ENCODE measurements around the gene PIAS3.
"Not testable (repeated sequence)": the region's sequence is repeated elsewhere in the genome, so short reads cannot be mapped to it uniquely, and the experiment has no call there.

Gene PIAS3

DNA sequence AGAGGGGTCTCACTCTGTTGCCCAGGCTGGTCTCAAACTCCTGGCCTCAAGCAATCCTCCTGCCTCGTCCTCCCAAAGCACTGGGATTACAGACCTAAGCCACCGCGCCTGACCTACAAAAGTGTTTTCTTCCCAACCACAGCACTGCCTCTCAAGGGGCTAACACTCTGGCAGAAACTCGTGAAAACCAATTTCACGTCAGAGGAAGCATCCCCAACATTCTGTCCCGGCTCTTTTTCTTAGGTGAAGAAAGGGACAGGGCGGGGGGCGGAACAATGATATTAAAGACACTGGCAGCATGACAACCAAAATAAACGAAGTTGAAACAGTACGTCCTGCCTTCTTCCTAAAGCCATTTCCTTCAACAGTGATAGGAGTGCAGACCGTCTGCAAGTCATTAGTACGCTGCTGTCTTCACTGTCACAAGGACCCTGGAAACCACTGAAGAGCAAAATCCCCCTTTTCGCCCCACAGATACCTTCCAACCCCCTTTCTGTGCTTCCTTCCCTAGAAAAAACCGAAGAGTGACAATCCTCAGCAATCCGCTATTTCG lies 36.0 kb downstream of the PIAS3 start:
- H3K36me3 ChIP-seq (ENCODE audit: control insufficient read depth in 1 of 2, insufficient read depth in 2 of 2, low read length in 2 of 2) = peaks cover 15 to 21% of the 10 kb centered on the region in 2 donors
- H3K4me3 ChIP-seq (ENCODE audit: low read depth in 1 of 2, low read length in 2 of 2); H3K27me3 ChIP-seq (ENCODE audit: low read depth, low read length); H3K27ac ChIP-seq (ENCODE audit: low read length); H3K9me3 ChIP-seq (ENCODE audit: control insufficient read depth in 1 of 2, low read length in 2 of 2): not testable (repeated sequence)
- H3K4me1 ChIP-seq (ENCODE audit: control insufficient read depth in 1 of 2, insufficient read depth in 2 of 2, low read length in 2 of 2) = peaks cover 0 to 11% of the 10 kb centered on the region in 2 donors

GRCh38 chr1:145818095-145818494 lies 40.8 kb downstream of the PIAS3 start:
- not testable (repeated sequence) for H3K4me3 ChIP-seq (ENCODE audit: low read depth in 1 of 2, low read length in 2 of 2); H3K36me3 ChIP-seq (ENCODE audit: control insufficient read depth in 1 of 2, insufficient read depth in 2 of 2, low read length in 2 of 2); H3K4me1 ChIP-seq (ENCODE audit: control insufficient read depth in 1 of 2, insufficient read depth in 2 of 2, low read length in 2 of 2); H3K9me3 ChIP-seq (ENCODE audit: control insufficient read depth in 1 of 2, low read length in 2 of 2); H3K27ac ChIP-seq (ENCODE audit: low read length); H3K27me3 ChIP-seq (ENCODE audit: low read depth, low read length)

- H3K4me1 ChIP-seq (ENCODE audit: control insufficient read depth in 1 of 2, insufficient read depth in 2 of 2, low read length in 2 of 2); H3K27ac ChIP-seq (ENCODE audit: low read length); H3K9me3 ChIP-seq (ENCODE audit: control insufficient read depth in 1 of 2, low read length in 2 of 2); H3K4me3 ChIP-seq (ENCODE audit: low read depth in 1 of 2, low read length in 2 of 2); H3K36me3 ChIP-seq (ENCODE audit: control insufficient read depth in 1 of 2, insufficient read depth in 2 of 2, low read length in 2 of 2); H3K27me3 ChIP-seq (ENCODE audit: low read depth, low read length): not testable (repeated sequence)
Measured at GRCh38 chr1:145812977-145813810, 45.7 kb downstream of the PIAS3 start.

DNA sequence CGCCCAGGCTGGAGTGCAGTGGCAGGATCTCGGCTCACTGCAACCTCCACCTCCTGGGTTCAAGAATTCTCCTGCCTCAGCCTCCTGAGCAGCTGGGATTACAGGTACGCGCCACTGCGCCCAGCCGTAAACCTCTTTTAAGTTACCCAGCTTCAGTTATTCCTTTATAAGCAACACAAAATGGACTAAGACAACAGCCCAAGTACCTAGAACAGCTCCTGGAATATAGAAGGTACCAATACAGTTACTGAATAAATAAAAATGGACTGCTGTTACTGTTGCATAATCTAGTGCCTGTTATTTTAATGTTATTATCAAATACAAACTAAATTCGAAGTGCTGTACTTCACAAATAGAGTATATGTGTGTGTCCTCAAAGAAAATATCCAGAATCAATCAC lies 52.0 kb downstream of the PIAS3 start:
- H3K36me3 ChIP-seq (ENCODE audit: control insufficient read depth in 1 of 2, insufficient read depth in 2 of 2, low read length in 2 of 2) = no peaks in the 10 kb centered on the region
- no peaks in the 10 kb centered on the region for H3K9me3 ChIP-seq (ENCODE audit: control insufficient read depth in 1 of 2, low read length in 2 of 2)
- H3K27me3 ChIP-seq (ENCODE audit: low read depth, low read length) = no peaks in the 10 kb centered on the region
- no peak overlapping the region for H3K27ac ChIP-seq (ENCODE audit: low read length)
- H3K4me1 ChIP-seq (ENCODE audit: control insufficient read depth in 1 of 2, insufficient read depth in 2 of 2, low read length in 2 of 2) = peaks cover 0 to 21% of the 10 kb centered on the region in 2 donors
- no peak overlapping the region for H3K4me3 ChIP-seq (ENCODE audit: low read depth in 1 of 2, low read length in 2 of 2)

GRCh38 chr1:145806408-145806807 lies 52.5 kb downstream of the PIAS3 start:
- no peak overlapping the region for H3K4me3 ChIP-seq (ENCODE audit: low read depth in 1 of 2, low read length in 2 of 2)
- no peaks in the 10 kb centered on the region for H3K9me3 ChIP-seq (ENCODE audit: control insufficient read depth in 1 of 2, low read length in 2 of 2)
- H3K27me3 ChIP-seq (ENCODE audit: low read depth, low read length) = no peaks in the 10 kb centered on the region
- no peak overlapping the region for H3K27ac ChIP-seq (ENCODE audit: low read length)
- H3K36me3 ChIP-seq (ENCODE audit: control insufficient read depth in 1 of 2, insufficient read depth in 2 of 2, low read length in 2 of 2) = no peaks in the 10 kb centered on the region
- peaks cover 0 to 21% of the 10 kb centered on the region in 2 donors for H3K4me1 ChIP-seq (ENCODE audit: control insufficient read depth in 1 of 2, insufficient read depth in 2 of 2, low read length in 2 of 2)

DNA sequence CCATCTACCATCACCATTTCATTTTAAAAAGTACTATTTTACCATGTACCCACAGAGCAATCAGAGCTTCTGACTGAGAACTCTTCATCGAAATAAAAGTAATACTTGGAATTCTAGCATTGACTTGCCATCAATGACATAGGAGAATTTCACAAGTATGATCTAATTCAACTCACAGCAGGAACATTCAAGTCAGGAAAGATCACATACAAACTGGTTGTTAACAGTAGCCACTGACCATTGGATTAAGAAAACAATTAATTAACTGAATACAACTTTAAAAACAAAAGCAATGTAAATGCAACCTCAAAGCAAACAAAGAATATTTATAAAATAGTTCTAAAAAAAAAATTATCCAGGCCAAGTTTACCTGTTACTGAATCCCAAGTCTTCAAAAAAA lies 53.8 kb downstream of the PIAS3 start:
- Histone ChIP-seq H3K4me3 (ENCODE audit: low read depth in 1 of 2, low read length in 2 of 2) (no peak overlapping the region), H3K4me1 (ENCODE audit: control insufficient read depth in 1 of 2, insufficient read depth in 2 of 2, low read length in 2 of 2) (peaks cover 0 to 21% of the 10 kb centered on the region in 2 donors), H3K36me3 (ENCODE audit: control insufficient read depth in 1 of 2, insufficient read depth in 2 of 2, low read length in 2 of 2) (no peaks in the 10 kb centered on the region), H3K27ac (ENCODE audit: low read length) (no peak overlapping the region), H3K27me3 (ENCODE audit: low read depth, low read length) (no peaks in the 10 kb centered on the region), H3K9me3 (ENCODE audit: control insufficient read depth in 1 of 2, low read length in 2 of 2) (no peaks in the 10 kb centered on the region)

- Histone ChIP-seq H3K4me1 (ENCODE audit: control insufficient read depth in 1 of 2, insufficient read depth in 2 of 2, low read length in 2 of 2) (peaks cover 0 to 21% of the 10 kb centered on the region in 2 donors), H3K36me3 (ENCODE audit: control insufficient read depth in 1 of 2, insufficient read depth in 2 of 2, low read length in 2 of 2) (no peaks in the 10 kb centered on the region), H3K27ac (ENCODE audit: low read length) (no peak overlapping the region), H3K4me3 (ENCODE audit: low read depth in 1 of 2, low read length in 2 of 2) (no peak overlapping the region), H3K9me3 (ENCODE audit: control insufficient read depth in 1 of 2, low read length in 2 of 2) (no peaks in the 10 kb centered on the region), H3K27me3 (ENCODE audit: low read depth, low read length) (no peaks in the 10 kb centered on the region)
Measured at GRCh38 chr1:145804235-145805045, 54.4 kb downstream of the PIAS3 start.

DNA sequence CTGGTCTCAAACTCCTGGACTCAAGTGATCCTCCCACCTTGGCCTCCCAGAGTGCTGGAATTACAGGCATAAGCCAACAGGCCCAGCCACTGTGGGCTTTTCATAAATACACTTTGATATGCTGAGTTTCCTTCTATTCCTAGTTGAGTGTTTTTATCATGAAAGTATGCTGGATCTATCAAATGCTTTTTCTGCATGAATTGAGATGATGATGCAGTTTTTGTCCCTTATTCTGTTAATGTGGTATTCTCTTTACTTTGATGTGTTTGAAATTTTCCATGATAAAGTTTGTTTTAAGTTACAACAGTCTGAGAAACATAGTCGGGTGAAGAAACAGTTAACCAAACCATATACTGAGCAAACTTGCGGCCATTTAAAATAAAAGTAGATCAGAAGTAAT lies 59.1 kb downstream of the PIAS3 start:
- Histone ChIP-seq H3K4me1 (ENCODE audit: control insufficient read depth in 1 of 2, insufficient read depth in 2 of 2, low read length in 2 of 2) (peaks cover 0 to 9% of the 10 kb centered on the region in 2 donors), H3K27me3 (ENCODE audit: low read depth, low read length) (no peaks in the 10 kb centered on the region), H3K4me3 (ENCODE audit: low read depth in 1 of 2, low read length in 2 of 2) (no peak overlapping the region)

More for the DNA sequence above, 59.1 kb downstream of the PIAS3 start:
- H3K9me3 ChIP-seq (ENCODE audit: control insufficient read depth in 1 of 2, low read length in 2 of 2) = peaks cover 5 to 7% of the 10 kb centered on the region in 2 donors
- H3K27ac ChIP-seq (ENCODE audit: low read length) = no peak overlapping the region
- no peaks in the 10 kb centered on the region for H3K36me3 ChIP-seq (ENCODE audit: control insufficient read depth in 1 of 2, insufficient read depth in 2 of 2, low read length in 2 of 2)
